Measurements from ENCODE around the gene RXRA. TPM values are rescaled to one million over a fixed set of nuclear protein-coding genes. Genes with fewer than 3 reads are reported as not detected.
A peak's percentile ranks its signal among the peaks of the same experiment; 100 is the strongest.

Gene RXRA
- total and polyA plus RNA-seq, 2 donors (not counting 1 experiment from before 2014, with no cell fraction given), result 2.6 to 6.8 TPM

DNA sequence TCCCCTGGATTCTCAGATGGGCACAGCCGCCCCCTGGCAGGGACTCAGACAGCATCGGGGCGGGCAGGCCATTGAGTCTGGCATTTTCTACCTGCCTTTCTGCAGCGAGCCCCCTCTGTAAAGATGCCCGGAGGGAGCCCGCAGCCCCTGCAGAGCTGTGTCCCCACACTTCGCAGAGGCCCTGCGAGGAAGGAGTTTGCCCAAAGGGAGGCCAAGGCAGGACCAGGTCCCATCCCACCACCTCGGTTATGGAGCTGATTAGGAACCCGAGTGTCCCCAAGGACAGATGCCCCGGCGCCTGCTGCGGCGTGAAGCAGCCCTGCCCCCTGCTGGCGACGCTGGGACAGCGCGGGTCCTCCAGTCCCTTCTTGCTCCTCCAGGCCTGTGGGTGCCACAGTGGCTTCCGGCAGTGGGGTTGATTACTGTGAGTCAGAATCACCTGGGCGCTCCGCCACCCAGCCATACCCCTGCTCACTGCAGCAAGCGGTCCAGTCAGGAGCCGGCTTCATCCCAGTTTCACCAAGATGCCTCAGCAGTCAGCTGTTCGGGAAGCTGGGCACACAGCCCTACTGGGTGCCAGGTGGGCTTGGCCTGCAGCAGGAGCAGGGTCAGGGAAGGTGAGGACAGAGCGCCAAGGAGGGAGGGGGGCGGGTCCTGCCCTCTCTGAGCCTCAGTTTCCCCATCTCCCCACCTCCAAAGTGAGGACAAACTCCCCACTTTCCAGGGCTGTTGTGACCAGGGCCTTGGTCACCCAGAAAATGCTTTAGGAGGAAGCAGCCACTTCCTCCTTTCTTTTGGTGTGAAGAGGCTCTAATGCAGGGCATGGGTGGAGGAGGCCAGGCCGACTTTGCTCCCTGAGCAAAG lies 117.2 kb downstream of the RXRA start:
- H3K9me3 ChIP-seq (ENCODE audit: control extremely low read depth in 1 of 3, control insufficient read depth in 2 of 3, insufficient read depth in 1 of 3, low read length in 2 of 3), result peaks cover 0 to 20% (median 4%) of the 10 kb centered on the region in 3 donors
- Mint-ChIP-seq H3K9me3 (ENCODE audit: insufficient read depth) (no peaks in the 10 kb centered on the region), H3K27me3 (peaks cover 16% of the 10 kb centered on the region), H3K4me3 (no peak overlapping the region), H3K27ac (peak overlapping the region; percentile 61), H3K4me1 (peaks cover 22% of the 10 kb centered on the region)
- POLR2A ChIA-PET, result interaction anchor here (0.5 kb wide), 1 partner anchor 310 kb away, joined by 4 read pairs; no protein-coding TSS in a partner anchor
- ATAC-seq (ENCODE audit: low read depth), result peak; percentile 97
- peak; percentile 89 for DNase-seq
- no peak overlapping the region for H3K9ac ChIP-seq (ENCODE audit: low read length)
- TF ChIP-seq EZH2 (IDR thresholded peaks at IDR 0.05; ENCODE audit: borderline replicate concordance, insufficient read depth, low read depth, low read length, poor library complexity, severe bottlenecking), result no peak
- TF ChIP-seq, protein P1, sequence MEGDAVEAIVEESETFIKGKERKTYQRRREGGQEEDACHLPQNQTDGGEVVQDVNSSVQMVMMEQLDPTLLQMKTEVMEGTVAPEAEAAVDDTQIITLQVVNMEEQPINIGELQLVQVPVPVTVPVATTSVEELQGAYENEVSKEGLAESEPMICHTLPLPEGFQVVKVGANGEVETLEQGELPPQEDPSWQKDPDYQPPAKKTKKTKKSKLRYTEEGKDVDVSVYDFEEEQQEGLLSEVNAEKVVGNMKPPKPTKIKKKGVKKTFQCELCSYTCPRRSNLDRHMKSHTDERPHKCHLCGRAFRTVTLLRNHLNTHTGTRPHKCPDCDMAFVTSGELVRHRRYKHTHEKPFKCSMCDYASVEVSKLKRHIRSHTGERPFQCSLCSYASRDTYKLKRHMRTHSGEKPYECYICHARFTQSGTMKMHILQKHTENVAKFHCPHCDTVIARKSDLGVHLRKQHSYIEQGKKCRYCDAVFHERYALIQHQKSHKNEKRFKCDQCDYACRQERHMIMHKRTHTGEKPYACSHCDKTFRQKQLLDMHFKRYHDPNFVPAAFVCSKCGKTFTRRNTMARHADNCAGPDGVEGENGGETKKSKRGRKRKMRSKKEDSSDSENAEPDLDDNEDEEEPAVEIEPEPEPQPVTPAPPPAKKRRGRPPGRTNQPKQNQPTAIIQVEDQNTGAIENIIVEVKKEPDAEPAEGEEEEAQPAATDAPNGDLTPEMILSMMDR (IDR thresholded peaks at IDR 0.05), result peak; percentile 99
- CTCF ChIA-PET, result interaction anchor here (0.6 to 2.8 kb wide), 28 partner anchors 10 to 308 kb away, joined by 3 to 94 read pairs (median 4); partner anchors contain the start of genes RNU6ATAC and WDR5
- H3K27me3 ChIP-seq (replicated peaks in 1 of 4; ENCODE audit: control extremely low read depth in 1 of 4, control insufficient read depth in 3 of 4, insufficient read depth in 4 of 4, low read length in 3 of 4), result peaks cover 0 to 30% (median 3%) of the 10 kb centered on the region in 4 experiments
- H3K4me1 ChIP-seq (ENCODE audit: control insufficient read depth in 2 of 2, insufficient read depth in 2 of 2, low read length in 2 of 2), result peaks cover 22 to 25% of the 10 kb centered on the region in 2 donors
- no peak overlapping the region for H3K4me3 ChIP-seq (ENCODE audit: control extremely low read depth in 1 of 5, extremely low read depth in 1 of 5, insufficient read depth in 1 of 5, low read depth in 2 of 5, low read length in 4 of 5)
- no peaks in the 10 kb centered on the region for H3K79me2 ChIP-seq (ENCODE audit: control insufficient read depth, insufficient read depth, low read length)
- intact Hi-C loops (cut with micrococcal nuclease), result loop anchor here (1.0 to 10.0 kb wide), 5 partner anchors 13 to 379 kb away; partner anchors contain the start of genes BRD3, RXRA and WDR5
- H3K4me2 ChIP-seq (replicated peaks; ENCODE audit: low read depth, low read length, poor library complexity, severe bottlenecking), result peak overlapping the region; percentile 63
- H4K20me1 ChIP-seq (ENCODE audit: control insufficient read depth, insufficient read depth, low read length, poor library complexity, severe bottlenecking), result no peaks in the 10 kb centered on the region
- H3K27ac ChIP-seq (ENCODE audit: low read length in 2 of 2), result peak overlapping the region in 1 of 2 donors; percentile 25
- H2AFZ ChIP-seq (ENCODE audit: insufficient read depth, low read depth, low read length, poor library complexity, severe bottlenecking), result peak overlapping the region; percentile 18
- H3K36me3 ChIP-seq (replicated peaks in 1 of 2; ENCODE audit: control extremely low read depth in 1 of 2, control insufficient read depth in 1 of 2, extremely low read depth in 1 of 2, insufficient read depth in 2 of 2, low read length in 1 of 2), result no peaks in the 10 kb centered on the region
- 18% methylated on average over 26 of the region's 27 CpGs for WGBS (ENCODE audit: insufficient coverage)

DNA sequence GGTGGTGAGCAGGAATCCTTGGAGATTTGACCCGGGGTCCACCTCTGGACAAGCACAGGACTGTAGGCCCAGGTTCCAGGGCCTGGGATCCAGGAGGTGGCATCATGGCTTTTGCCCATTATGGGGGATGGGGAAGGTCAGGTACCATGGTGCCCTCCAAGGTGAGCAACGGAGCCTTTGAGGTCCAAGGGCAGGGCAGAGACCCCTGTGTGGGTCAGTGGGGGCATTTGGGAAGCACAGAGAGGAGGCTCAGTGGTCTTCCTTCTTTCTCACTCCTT lies 117.7 kb downstream of the RXRA start:
- TF ChIP-seq, protein P1 (IDR thresholded peaks at IDR 0.05), result no peak
- TF ChIP-seq EZH2 (IDR thresholded peaks at IDR 0.05; ENCODE audit: borderline replicate concordance, insufficient read depth, low read depth, low read length, poor library complexity, severe bottlenecking), result no peak
- peaks cover 0 to 30% (median 3%) of the 10 kb centered on the region in 4 experiments for H3K27me3 ChIP-seq (replicated peaks in 1 of 4; ENCODE audit: control extremely low read depth in 1 of 4, control insufficient read depth in 3 of 4, insufficient read depth in 4 of 4, low read length in 3 of 4)
- no peak overlapping the region for H3K9ac ChIP-seq (ENCODE audit: low read length)
- no peaks in the 10 kb centered on the region for H4K20me1 ChIP-seq (ENCODE audit: control insufficient read depth, insufficient read depth, low read length, poor library complexity, severe bottlenecking)
- H3K4me1 Mint-ChIP-seq, result peaks cover 22% of the 10 kb centered on the region
- peak overlapping the region; percentile 61 for H3K27ac Mint-ChIP-seq
- WGBS (ENCODE audit: insufficient coverage), result 72% methylated on average over 2 of the region's 2 CpGs
- no peaks in the 10 kb centered on the region for H3K79me2 ChIP-seq (ENCODE audit: control insufficient read depth, insufficient read depth, low read length)
- no peaks in the 10 kb centered on the region for H3K36me3 ChIP-seq (replicated peaks in 1 of 2; ENCODE audit: control extremely low read depth in 1 of 2, control insufficient read depth in 1 of 2, extremely low read depth in 1 of 2, insufficient read depth in 2 of 2, low read length in 1 of 2)
- ChIA-PET POLR2A (no interaction called here), CTCF (interaction anchor here (1.1 to 2.8 kb wide), 13 partner anchors 12 to 308 kb away, joined by 3 to 94 read pairs (median 5); partner anchors contain the start of gene WDR5)
- no peak overlapping the region for H3K4me3 ChIP-seq (ENCODE audit: control extremely low read depth in 1 of 5, extremely low read depth in 1 of 5, insufficient read depth in 1 of 5, low read depth in 2 of 5, low read length in 4 of 5)
- H3K4me2 ChIP-seq (replicated peaks; ENCODE audit: low read depth, low read length, poor library complexity, severe bottlenecking), result peak overlapping the region; percentile 63
- peak overlapping the region; percentile 18 for H2AFZ ChIP-seq (ENCODE audit: insufficient read depth, low read depth, low read length, poor library complexity, severe bottlenecking)
- H3K9me3 Mint-ChIP-seq (ENCODE audit: insufficient read depth), result peaks cover 2% of the 10 kb centered on the region
- H3K27me3 Mint-ChIP-seq, result peaks cover 16% of the 10 kb centered on the region
- no peak overlapping the region for H3K4me3 Mint-ChIP-seq
- no peak for DNase-seq
- H3K9me3 ChIP-seq (ENCODE audit: control extremely low read depth in 1 of 3, control insufficient read depth in 2 of 3, insufficient read depth in 1 of 3, low read length in 2 of 3), result peaks cover 0 to 26% (median 9%) of the 10 kb centered on the region in 3 donors
- H3K4me1 ChIP-seq (ENCODE audit: control insufficient read depth in 2 of 2, insufficient read depth in 2 of 2, low read length in 2 of 2), result peaks cover 22 to 25% of the 10 kb centered on the region in 2 donors
- H3K27ac ChIP-seq (ENCODE audit: low read length in 2 of 2), result no peak overlapping the region
- intact Hi-C loops (cut with micrococcal nuclease), result loop anchor here (10.0 kb wide), 2 partner anchors 119 to 379 kb away; partner anchors contain the start of genes BRD3 and RXRA
- ATAC-seq (ENCODE audit: low read depth), result no peak
